ENCODE data around the gene B3GAT1.

- no peak for TF ChIP-seq SIN3A (IDR thresholded peaks at IDR 0.05; ENCODE audit: borderline replicate concordance, low read depth, low read length)
- TF ChIP-seq CTCF (IDR thresholded peaks at IDR 0.05), result no peak
- no peak for TF ChIP-seq POLR2AphosphoS5 (IDR thresholded peaks at IDR 0.05; ENCODE audit: low read depth, low read length)
- TF ChIP-seq EP300 (IDR thresholded peaks at IDR 0.05; ENCODE audit: borderline replicate concordance in 1 of 2, low read depth in 1 of 2, low read length in 1 of 2), result no peak
- no peak for TF ChIP-seq TAF1 (IDR thresholded peaks at IDR 0.05; ENCODE audit: borderline replicate concordance, low read depth, low read length)
- TF ChIP-seq NRF1 (IDR thresholded peaks at IDR 0.05; ENCODE audit: low read depth, low read length), result no peak
- no peak for TF ChIP-seq REST (IDR thresholded peaks at IDR 0.05; ENCODE audit: low read depth, low read length)
- TF ChIP-seq TEAD4 (IDR thresholded peaks at IDR 0.05; ENCODE audit: borderline replicate concordance, insufficient read depth), result no peak
These were observed 53.1 kb downstream of the B3GAT1 start for GRCh38 chr11:134358856-134359490.

All from SK-N-SH (cell line).